ENCODE data around the gene OVAAL.

OVAAL gene

GRCh38 chr1:180615493-180616290, 56.9 kb downstream of the OVAAL start:
- Histone ChIP-seq H3K9ac (ENCODE audit: low read depth, low read length) (no peak overlapping the region), H3K9me3 (ENCODE audit: control insufficient read depth, insufficient read depth, low read length) (no peaks in the 10 kb centered on the region), H3K36me3 (ENCODE audit: insufficient read depth, low read length) (no peaks in the 10 kb centered on the region), H3K4me1 (ENCODE audit: insufficient read depth, low read length) (peaks cover 6% of the 10 kb centered on the region)

Data from ES-I3 (cell line).